K562 (cell line): ENCODE measurements around the gene ADIG. TPM values are rescaled to one million over a fixed set of nuclear protein-coding genes. Genes with fewer than 3 reads are reported as not detected.

Experiments used
- ATAC-seq: fragments of 200-7000 bp; cut with Tn5 transposase; 3 replicates; pipeline ENCODE4 v1.9.1; 2020; ENCODE audit warnings: moderate library complexity
- BruUV-seq: library from RNA; stranded (reverse); fragments of 400-500 nt; replicated peaks from 2 replicates; lab custom pipeline; 2021; lab: Mats Ljungman, UMichigan
- CTCF ChIA-PET: fragments of 300-600 bp; formaldehyde crosslinking; extraction: SDS; loops from one replicate; lab custom pipeline; 2021; ENCODE audit warnings: low intra/inter-chr PET ratio; lab: Yijun Ruan, JAX
- POLR2A ChIA-PET: fragments of 300-600, 350-650 bp; sonication (Branson Sonifier 250); formaldehyde crosslinking; extraction: SDS; loops from one replicate; lab custom pipeline; 2021; ENCODE audit warnings: antibody characterized with exemption, inconsistent platforms; lab: Yijun Ruan, JAX
- DNase-seq, 4 experiments: peaks; one replicate each; pipeline versions ENCODE4 v3.0.0 to v3.0.0-alpha.2; 2011 to 2018; ENCODE audit warnings: low spot score in 3 of 4, mixed read lengths in 3 of 4; ENCODE audit errors: extremely low read depth in 1 of 4
- FAIRE-seq: peaks from 2 replicates; lab custom pipeline; 2011; peaks lifted over from hg19 to GRCh38; lab: Jason Lieb, UNC
- H2AFZ ChIP-seq: 2 replicates; pipeline ENCODE4 v1.6.0; 2011; ENCODE audit warnings: low read depth, low read length, control low read depth, inconsistent platforms
- H3K27ac ChIP-seq: fragments of 200-600 bp; 3 replicates; pipeline ENCODE4 v1.8.0; 2011; ENCODE audit warnings: low read depth, mild to moderate bottlenecking, control low read depth, inconsistent platforms, low read length, moderate library complexity, mixed read lengths; ENCODE audit errors: extremely low read depth
- H3K27me3 ChIP-seq, 2 experiments: fragments of 300-600 bp in 1 of 2; 2 replicates in 1 of 2; 3 replicates in 1 of 2; pipeline versions ENCODE4 v1.6.0 to v1.8.0; 2011; ENCODE audit warnings: inconsistent platforms in 2 of 2, low read length in 2 of 2, mild to moderate bottlenecking in 1 of 2, mixed read lengths in 1 of 2, moderate library complexity in 1 of 2; ENCODE audit not compliant: control insufficient read depth in 2 of 2, insufficient read depth in 2 of 2
- H3K36me3 ChIP-seq: fragments of 300-600 bp; 3 replicates; pipeline ENCODE4 v1.8.0; 2011; ENCODE audit warnings: mild to moderate bottlenecking, low read length, inconsistent platforms; ENCODE audit not compliant: control insufficient read depth, insufficient read depth
- H3K4me1 ChIP-seq, 2 experiments: fragments of 200-600 bp in 1 of 2; replicated peaks in 1 of 2; 2 replicates in 1 of 2; 3 replicates in 1 of 2; pipeline versions ENCODE4 v1.5.1 to v1.8.0; 2011; ENCODE audit warnings: inconsistent platforms in 2 of 2, low read length in 2 of 2, mild to moderate bottlenecking in 1 of 2, mixed read lengths in 1 of 2, moderate library complexity in 1 of 2; ENCODE audit not compliant: control insufficient read depth in 2 of 2, insufficient read depth in 2 of 2
- H3K4me2 ChIP-seq: 2 replicates; pipeline ENCODE4 v1.6.1; 2011; ENCODE audit warnings: low read length, control low read depth, inconsistent platforms, mixed read lengths; ENCODE audit not compliant: insufficient read depth
- H3K4me3 ChIP-seq: fragments of 200-600 bp; sonication (generic), shearing (Covaris generic); 2 replicates; pipeline ENCODE4 v1.5.1; 2016; ENCODE audit warnings: control low read depth, inconsistent platforms
- H3K79me2 ChIP-seq: fragments of 200-600 bp; 3 replicates; pipeline ENCODE4 v1.8.0; 2011; ENCODE audit warnings: low read length, inconsistent platforms; ENCODE audit not compliant: control insufficient read depth, insufficient read depth
- H3K9ac ChIP-seq, 2 experiments: 2 replicates each; pipeline versions ENCODE4 v1.6.0 to v1.6.1; 2011; ENCODE audit warnings: low read depth in 2 of 2, low read length in 2 of 2, control low read depth in 1 of 2, inconsistent platforms in 1 of 2, mild to moderate bottlenecking in 1 of 2, mixed read lengths in 1 of 2; ENCODE audit not compliant: insufficient read depth in 1 of 2
- H3K9me1 ChIP-seq: one replicate; pipeline ENCODE4 v1.6.0; 2011; ENCODE audit warnings: inconsistent platforms, mild to moderate bottlenecking, low read length, moderate library complexity; ENCODE audit not compliant: control insufficient read depth, insufficient read depth
- H3K9me3 ChIP-seq: replicated peaks from 2 replicates; pipeline ENCODE4 v1.5.1; 2011; ENCODE audit warnings: low read depth, low read length, inconsistent platforms; ENCODE audit not compliant: control insufficient read depth, insufficient read depth
- H4K20me1 ChIP-seq: replicated peaks from 2 replicates; pipeline ENCODE4 v1.6.1; 2011; ENCODE audit warnings: low read length, inconsistent platforms, mixed read lengths; ENCODE audit not compliant: control insufficient read depth, insufficient read depth
- CCAR2 ChIP-seq: fragments of 200-400 bp; formaldehyde crosslinking; IDR thresholded peaks from 2 replicates; pipeline ENCODE4 v1.6.1; 2017; ENCODE audit warnings: mild to moderate bottlenecking, low read depth, low read length
- CEBPG ChIP-seq, 3 experiments: fragments of 200-800 bp in 1 of 3; sonication (Bioruptor generic) in 1 of 3; sonication (generic) in 1 of 3; formaldehyde crosslinking in 1 of 3; IDR thresholded peaks in 2 of 3; conservative IDR thresholded peaks in 1 of 3; 2 replicates each; pipeline versions ENCODE4 v1.6.1 to v1.8.0; 2016 to 2022; ENCODE audit warnings: missing compliant biosample characterization in 2 of 3, missing genetic modification characterization in 2 of 3, mild to moderate bottlenecking in 1 of 3, missing genetic modification reagents in 1 of 3
- CHD2 ChIP-seq: IDR thresholded peaks from 2 replicates; pipeline ENCODE4 v1.6.1; 2011; ENCODE audit warnings: low read depth, low read length
- CTBP1 ChIP-seq: fragments of 450-650 bp; IDR thresholded peaks from 2 replicates; pipeline ENCODE4 v1.6.1; 2016; ENCODE audit warnings: borderline replicate concordance
- DPF2 ChIP-seq: fragments of 450-650 bp; IDR thresholded peaks from 2 replicates; pipeline ENCODE4 v1.6.1; 2016
- HMGXB4 ChIP-seq: sonication (generic); formaldehyde crosslinking; IDR thresholded peaks from 2 replicates; pipeline ENCODE4 v1.8.1; 2023; ENCODE audit warnings: mild to moderate bottlenecking, missing genetic modification reagents
- L3MBTL2 ChIP-seq: fragments of 450-650 bp; IDR thresholded peaks from 2 replicates; pipeline ENCODE4 v1.6.1; 2016; ENCODE audit warnings: mild to moderate bottlenecking, moderate library complexity
- RBM17 ChIP-seq: fragments of 200-400 bp; formaldehyde crosslinking; IDR thresholded peaks from 2 replicates; pipeline ENCODE4 v1.6.1; 2017; ENCODE audit warnings: low read depth, mild to moderate bottlenecking, low read length, borderline replicate concordance
- SPI1 ChIP-seq: IDR thresholded peaks from 2 replicates; pipeline ENCODE4 v1.6.1; 2011; ENCODE audit warnings: low read depth, low read length, control low read depth, borderline replicate concordance
- SREBF1 ChIP-seq: fragments of 150-350 bp; IDR thresholded peaks from 2 replicates; pipeline ENCODE4 v1.6.1; 2014; ENCODE audit warnings: antibody characterized with exemption, low read depth, low read length, borderline replicate concordance
- ZNF124 ChIP-seq: sonication (generic); formaldehyde crosslinking; IDR thresholded peaks from 2 replicates; pipeline ENCODE4 v1.8.1; 2022; ENCODE audit warnings: missing genetic modification reagents
- ZNF175 ChIP-seq: fragments of 200-800 bp; sonication (Bioruptor generic); IDR thresholded peaks from 2 replicates; pipeline ENCODE4 v1.6.1; 2016; ENCODE audit warnings: low read depth, mild to moderate bottlenecking, missing genetic modification characterization, missing compliant biosample characterization
- ZNF384 ChIP-seq: IDR thresholded peaks from 2 replicates; pipeline ENCODE4 v1.6.1; 2012; ENCODE audit warnings: low read depth, low read length, improper control_type of control experiment
- ZNF766 ChIP-seq: fragments of 200-800 bp; sonication (Bioruptor generic); conservative IDR thresholded peaks from 2 replicates; pipeline ENCODE4 v1.6.1; 2016; ENCODE audit warnings: missing genetic modification characterization, missing compliant biosample characterization
- WGBS: fragments of 100-300 bp; shearing (Covaris generic); methylation state at CpG from one replicate; pipeline ENCODE4 v1.1.6; 2016; ENCODE audit warnings: low coverage, mixed read lengths; ENCODE audit not compliant: insufficient coverage; ENCODE audit errors: missing lambda C conversion rate; 5-methylcytosine and 5-hydroxymethylcytosine counted together
- in situ Hi-C: fragments of 300-500 bp; cut with MboI; formaldehyde crosslinking; loops from 4 replicates; pipeline ENCODE4 v1.15.0; 2018; ENCODE audit warnings: inconsistent platforms, mixed read lengths
- intact Hi-C: fragments of 100-400 bp; cut with micrococcal nuclease; formaldehyde crosslinking; loops from 2 replicates; pipeline ENCODE4 v1.14.2; 2022
- polyA plus RNA-seq, 8 experiments: library from polyadenylated mRNA; depleted of rRNA in 4 of 8; stranded (reverse) in 5 of 8; unstranded in 3 of 8; fragments of >200 nt; fragmentation: Nextera tagmentation in 2 of 8; fragmentation: Illumina TruSeq in 1 of 8; extraction: Ambion mirVana in 2 of 8; extraction: Trizol in 1 of 8; gene quantifications; 2 replicates each; pipeline versions ENCODE4 v1.2.1 to v1.2.3, GENCODE V29; 2011 to 2014; ENCODE audit warnings: inconsistent platforms in 1 of 8, missing spikeins in 1 of 8
- total RNA-seq, 7 experiments: library from RNA; depleted of rRNA in 6 of 7; stranded (reverse); fragments of >200 nt in 6 of 7; fragmentation: Illumina TruSeq in 2 of 7; extraction: Trizol in 2 of 7; gene quantifications; 2 replicates each; pipeline versions ENCODE4 v1.2.1 to v1.2.3, GENCODE V29; 2011 to 2021; ENCODE audit warnings: low replicate concordance in 1 of 7

Gene ADIG
- total and polyA plus RNA-seq, 9 of the 15 experiments (the other 6 are each of a cell fraction or from before 2014, with no cell fraction given), result not detected

GRCh38 chr20:38630727-38631126 lies 49.7 kb downstream of the ADIG start (continued):
- no peak for TF ChIP-seq CCAR2
- TF ChIP-seq L3MBTL2, result peak; percentile 35; the same call in 1 of the 2 replicates
- TF ChIP-seq CEBPG (CRISPR knock-in tag; IDR thresholded peaks at IDR 0.05), result peak; percentile 67; the same call in 1 of the 2 replicates
- TF ChIP-seq CEBPG (tag; conservative IDR thresholded peaks at IDR 0.05 in 1 of 2, IDR thresholded peaks at IDR 0.05 in 1 of 2), result peak in 1 of 2 experiments; percentile 49; a peak in 1 of 4 replicates

GRCh38 chr20:38631155-38632022 lies 50.4 kb downstream of the ADIG start:
- FAIRE-seq, result no peak
- no TSS peak for BruUV-seq
- peak in 1 of 4 experiments; percentile 25 for DNase-seq
- in situ Hi-C loops (no loop called here), intact Hi-C loops (no loop called here)
- Histone ChIP-seq H3K9ac (no peak overlapping the region), H3K4me1 (peaks cover 6 to 11% of the 10 kb centered on the region in 2 experiments; a peak in 4 of 5 replicates), H3K4me3 (no peak overlapping the region), H3K9me3 (no peaks in the 10 kb centered on the region), H2AFZ (peak overlapping the region; percentile 53; the same call in 1 of the 2 replicates), H3K27me3 (peaks cover 5 to 12% of the 10 kb centered on the region in 2 experiments; a peak in 4 of 5 replicates), H3K36me3 (no peaks in the 10 kb centered on the region), H3K27ac (no peak overlapping the region), H3K9me1 (no peaks in the 10 kb centered on the region), H3K79me2 (no peaks in the 10 kb centered on the region), H3K4me2 (no peak overlapping the region), H4K20me1 (no peaks in the 10 kb centered on the region)
- peak; percentile 29; the same call in 1 of the 2 replicates for TF ChIP-seq SPI1
- TF ChIP-seq SREBF1, result no peak
- TF ChIP-seq CHD2, result peak; percentile 48; the same call in 1 of the 2 replicates
- TF ChIP-seq HMGXB4 (CRISPR knock-in tag), result no peak
- no peak for TF ChIP-seq ZNF124 (CRISPR knock-in tag)
- no peak for TF ChIP-seq CTBP1
- TF ChIP-seq RBM17, result no peak
- peak; percentile 49 for TF ChIP-seq ZNF384
- TF ChIP-seq ZNF175 (CRISPR knock-in tag), result 0 out of 2 replicates have a peak, but pooled peaks have one; percentile 34
- TF ChIP-seq ZNF766 (CRISPR knock-in tag), result peak; percentile 98
- TF ChIP-seq L3MBTL2, result peak; percentile 8; the same call in 1 of the 2 replicates
- TF ChIP-seq DPF2, result no peak
- no peak; the same call in 2 of the 3 replicates for ATAC-seq
- ChIA-PET CTCF (no interaction called here), POLR2A (interaction anchor here (0.6 kb wide), 1 partner anchor 241 kb away, joined by 3 read pairs; no protein-coding TSS in a partner anchor)
- WGBS, result 3% methylated on average over 4 of the region's 5 CpGs
